Measurements from ENCODE around the gene ABTB1.

GRCh38 chr3:127717357-127718244 is 44.8 kb downstream of the ABTB1 start:
- TF ChIP-seq POLR2AphosphoS5 (IDR thresholded peaks at IDR 0.05; ENCODE audit: low read depth, low read length) = no peak
- no peak for TF ChIP-seq POLR2A (IDR thresholded peaks at IDR 0.05; ENCODE audit: low read depth, low read length)
- TF ChIP-seq POU2F2 (IDR thresholded peaks at IDR 0.05; ENCODE audit: low read depth, low read length) = no peak
- TF ChIP-seq TAF1 (IDR thresholded peaks at IDR 0.05; ENCODE audit: low read depth, low read length) = no peak
- TF ChIP-seq SPI1 (IDR thresholded peaks at IDR 0.05; ENCODE audit: low read depth, low read length) = no peak
- no peak for TF ChIP-seq PAX5 (IDR thresholded peaks at IDR 0.05; ENCODE audit: insufficient read depth, low read length, severe bottlenecking)

Measured in GM12891 (cell line).